NCI-H748 treated with DMSO at 0.1 percent for 48 hours (cell line): ENCODE data around the gene PRKAR1B.

Experiments used
- DNase-seq: peaks from one replicate; lab custom pipeline; 2025; lab: John Stamatoyannopoulos, UW

Gene PRKAR1B

DNA sequence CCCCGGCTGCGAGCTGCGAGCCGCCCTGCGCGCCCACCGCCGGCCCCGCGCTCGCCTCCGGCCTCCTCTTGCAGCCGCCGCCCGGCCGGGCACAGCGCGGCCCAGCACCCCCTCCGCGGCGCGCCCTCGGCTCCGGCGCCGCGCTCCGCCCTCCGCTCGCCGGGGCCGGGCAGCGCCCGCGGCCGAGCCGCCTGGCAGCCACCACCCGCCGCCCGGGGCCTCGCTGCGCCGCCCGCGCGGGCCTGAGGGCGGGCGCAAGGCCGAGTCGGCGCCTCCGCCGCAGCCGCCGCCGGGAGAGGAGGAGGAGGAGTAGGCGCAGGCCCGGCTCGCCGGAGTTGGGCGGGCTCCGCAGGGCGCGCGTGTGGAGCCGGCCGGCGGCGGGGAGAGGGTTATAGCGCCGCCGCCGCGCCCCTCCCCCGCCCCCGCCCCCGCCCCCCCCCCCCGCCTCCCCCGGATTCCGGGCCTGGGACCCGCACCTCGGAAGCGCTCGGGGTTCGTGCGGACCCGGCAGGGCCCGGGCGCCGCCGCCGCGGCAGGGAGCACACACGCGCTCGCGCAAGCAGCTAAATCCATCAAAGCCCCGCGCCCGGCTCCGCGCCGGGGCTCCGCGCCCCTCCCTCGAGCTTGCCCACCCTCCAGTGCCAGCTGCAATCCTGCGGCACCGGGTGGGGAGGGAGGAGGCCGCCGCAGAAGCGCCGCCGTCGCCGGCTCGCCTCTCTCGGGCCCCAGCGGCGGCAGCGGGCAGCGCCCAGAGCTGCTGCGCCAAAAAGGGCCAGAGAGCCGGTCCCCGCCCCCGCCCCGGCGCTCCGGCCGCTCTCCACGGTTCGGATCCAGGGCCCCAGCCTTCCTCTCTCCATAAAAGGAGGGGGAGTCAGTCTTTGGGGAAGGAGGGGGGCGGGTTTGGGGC, 207.3 kb downstream of the PRKAR1B start, which contains the start of gene PDGFA:
Gene PDGFA, minus strand, starts transcription at position 363 of the 907 bp plus-strand sequence. CDS start 845 bp downstream, outside the sequence.
- peak; percentile 36 for DNase-seq

DNA sequence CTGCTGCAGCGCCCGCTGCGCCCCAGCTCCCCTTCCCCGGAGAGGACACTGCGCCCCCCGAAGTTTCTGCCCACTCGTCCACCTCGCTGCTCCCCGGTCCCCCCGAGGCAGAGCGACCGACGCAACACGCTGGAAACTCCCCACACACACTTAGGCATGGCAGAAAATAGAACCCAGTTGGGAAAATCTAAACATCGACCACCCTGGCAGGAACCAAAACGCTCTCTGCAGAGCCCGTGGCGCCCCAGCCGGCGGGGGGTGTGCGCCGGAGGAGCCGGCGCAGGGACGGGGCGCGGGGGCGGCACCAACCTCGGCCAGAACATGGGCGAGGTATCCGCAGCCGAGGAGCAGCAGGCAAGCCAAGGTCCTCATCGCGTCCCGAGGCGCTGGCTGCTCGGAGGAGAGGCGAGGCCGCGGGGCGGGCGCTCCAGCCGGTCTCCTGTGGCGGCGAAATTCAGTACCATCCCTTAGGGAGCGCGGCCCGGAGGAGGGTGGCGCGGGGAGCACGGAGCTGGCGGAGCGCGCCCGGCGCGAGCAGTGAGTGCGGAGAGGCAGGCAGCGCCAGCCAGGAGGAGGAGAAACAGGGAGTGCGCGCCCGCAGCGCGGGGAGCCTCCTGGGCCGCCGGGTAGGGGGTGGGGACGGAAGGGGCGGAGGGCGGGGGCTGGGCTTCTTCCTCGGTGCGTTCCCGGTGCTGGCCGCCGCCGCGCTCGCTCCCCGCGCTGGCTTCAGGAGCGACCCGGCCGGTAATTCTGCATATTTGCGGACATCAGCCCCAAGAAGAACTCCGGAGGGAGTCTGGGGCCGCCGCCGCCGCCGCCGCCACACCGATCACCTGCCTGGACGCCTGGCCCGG, 208.2 kb downstream of the PRKAR1B start:
- peak; percentile 52 for DNase-seq

DNA sequence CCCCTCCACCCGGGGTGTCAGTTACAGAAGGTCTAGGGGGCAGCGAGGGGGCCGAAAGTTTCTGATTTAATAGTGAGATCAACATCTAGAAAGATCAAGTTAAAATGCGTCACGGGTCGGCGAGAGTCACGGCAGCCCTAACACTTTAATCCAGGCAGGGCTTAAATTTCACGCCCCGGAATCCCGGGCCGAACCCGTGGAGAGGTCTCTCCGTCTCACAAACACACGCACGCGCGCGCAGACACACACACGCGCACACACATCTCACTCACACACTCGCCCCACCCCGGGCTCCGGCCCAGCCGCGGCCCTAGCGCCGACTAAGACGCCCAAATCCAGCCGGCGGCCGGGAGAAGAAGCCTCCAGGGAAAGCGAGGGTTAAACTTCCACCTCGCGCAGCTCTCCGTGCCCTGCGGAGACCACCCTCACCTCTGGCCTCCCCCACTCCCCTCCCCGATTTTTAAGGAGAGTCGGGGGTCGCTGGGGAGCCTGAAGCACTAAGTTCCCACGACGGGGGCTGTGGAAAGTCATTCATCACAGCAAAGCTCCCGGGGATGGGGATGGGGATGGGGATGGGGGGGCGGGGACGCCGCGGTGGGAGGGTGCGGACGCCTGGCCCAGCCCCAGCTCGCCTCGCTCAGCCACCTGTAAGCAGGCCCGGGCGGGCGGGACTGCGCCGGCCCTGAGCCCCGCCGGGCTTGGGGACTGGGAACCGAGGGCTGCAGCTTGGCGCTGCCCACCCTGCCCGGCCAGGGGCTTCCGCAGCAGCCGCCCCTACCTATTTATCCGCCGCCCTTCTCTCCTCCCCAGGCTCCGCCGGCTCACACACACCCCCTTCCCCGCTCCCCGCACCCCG, 209.1 kb downstream of the PRKAR1B start:
- no peak for DNase-seq

DNA sequence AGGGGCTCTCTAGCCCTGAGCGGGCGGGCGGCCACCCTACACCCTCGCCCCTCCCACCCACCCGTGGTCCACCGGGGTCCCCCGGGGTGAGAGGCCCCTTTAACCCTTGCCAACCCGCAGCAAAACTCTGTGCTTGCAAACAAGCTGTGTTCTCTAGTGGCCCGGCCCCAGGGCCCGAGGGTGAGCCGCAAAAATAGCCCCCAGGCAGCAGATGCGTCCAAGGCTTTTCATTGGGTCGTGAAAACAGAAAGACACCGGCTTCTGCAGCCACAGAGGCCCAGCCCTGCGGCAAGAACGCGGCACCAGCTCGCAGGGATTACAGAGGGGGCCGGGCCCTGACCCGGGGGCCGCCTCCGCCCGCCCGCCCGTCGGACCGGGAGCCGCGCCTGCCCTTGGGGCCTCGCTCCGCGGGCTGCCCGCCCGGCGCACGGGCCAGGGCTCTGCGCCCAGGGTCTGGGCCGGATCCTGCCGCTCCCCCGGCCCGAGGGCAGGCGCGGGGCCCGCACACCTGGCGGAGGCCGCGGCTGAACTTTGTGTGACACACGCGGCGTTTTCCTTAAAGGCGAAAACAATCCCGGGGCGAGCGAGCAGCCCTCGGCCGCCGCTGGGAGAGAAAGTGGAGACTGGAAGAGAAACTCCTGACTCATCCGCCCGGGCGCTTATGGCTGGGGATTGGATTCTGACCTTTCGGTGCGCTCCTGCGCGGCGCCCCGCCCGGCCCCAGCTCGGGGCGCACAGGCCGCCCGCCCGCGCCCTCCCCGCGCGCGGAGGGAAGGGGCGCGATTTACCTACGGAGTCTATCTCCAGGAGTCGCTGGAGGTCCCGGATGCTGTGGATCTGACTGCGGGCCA, 210.2 kb downstream of the PRKAR1B start:
- no peak for DNase-seq

GRCh38 chr7:516216-516605, 210.9 kb downstream of the PRKAR1B start:
- no peak for DNase-seq

DNA sequence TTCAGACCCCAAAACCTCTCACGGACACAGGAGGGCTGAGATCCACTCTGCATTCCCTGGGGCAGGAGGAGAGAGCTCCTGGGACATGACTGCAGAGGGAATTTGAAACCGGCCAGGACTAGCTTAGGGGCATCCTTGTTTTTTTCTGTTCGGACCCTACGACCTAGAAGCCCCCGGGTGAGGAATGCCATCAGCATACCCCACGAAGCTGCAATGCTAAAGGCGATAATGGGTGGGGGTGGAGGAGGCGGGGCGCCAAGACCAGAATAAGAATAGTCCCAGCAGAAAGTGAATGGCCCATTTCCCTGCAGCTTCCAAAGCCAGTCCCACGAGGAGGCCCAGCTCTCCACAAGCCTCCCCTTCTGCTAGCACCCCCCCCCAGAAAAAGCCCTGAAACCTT, 211.5 kb downstream of the PRKAR1B start:
- DNase-seq = no peak

- DNase-seq = no peak
Observed at GRCh38 chr7:514651-515598, 212.2 kb downstream of the PRKAR1B start.

DNA sequence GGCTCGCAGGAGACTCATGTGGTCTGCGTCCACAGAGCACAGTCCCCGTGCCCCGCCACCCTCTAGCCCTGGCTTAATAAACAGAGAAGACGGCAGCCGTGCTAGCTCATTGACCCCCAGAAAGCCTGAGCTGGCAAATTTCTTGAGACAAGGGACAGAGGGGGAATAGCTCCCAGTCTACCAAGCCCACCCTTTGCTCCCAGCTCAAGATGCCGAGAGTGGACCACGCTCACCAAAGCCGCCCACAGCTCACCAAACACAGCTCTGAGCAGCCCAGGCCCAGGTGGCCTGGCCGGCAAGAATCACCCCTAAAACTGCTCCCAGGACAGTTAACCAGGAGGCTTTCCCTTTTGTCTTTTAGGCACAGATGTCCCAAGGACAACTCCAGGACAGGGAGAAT, 212.8 kb downstream of the PRKAR1B start:
- no peak for DNase-seq

DNA sequence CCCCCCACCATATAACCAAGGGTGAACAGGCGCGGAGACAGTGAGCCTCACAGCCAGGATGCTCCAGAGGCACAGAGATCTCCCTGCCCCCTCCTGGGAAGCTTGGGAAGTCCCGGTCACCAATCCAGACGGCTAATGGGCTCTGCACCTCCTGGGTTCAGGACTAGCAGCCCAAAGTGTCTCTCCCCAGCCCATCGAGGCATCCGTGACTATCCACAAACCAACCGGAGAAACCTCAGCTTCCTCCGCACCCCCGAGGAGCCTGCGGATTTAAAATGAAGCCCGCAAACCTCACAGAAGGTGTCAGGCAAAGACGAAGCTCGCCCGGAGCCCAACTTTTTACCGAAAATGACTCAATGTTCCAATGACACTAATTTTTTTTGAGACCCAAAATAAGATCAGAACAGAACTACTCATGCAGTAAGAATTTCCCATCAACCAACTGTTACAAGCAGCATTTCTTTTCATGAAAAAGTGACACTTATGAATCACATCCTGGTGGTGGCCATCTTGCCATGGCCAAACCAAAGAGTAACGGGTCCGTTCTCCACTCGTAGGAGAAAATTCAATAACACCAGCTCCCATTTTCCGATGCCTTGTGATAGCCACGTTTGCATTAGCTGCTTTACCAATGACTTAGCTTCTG, 213.4 kb downstream of the PRKAR1B start:
- DNase-seq = no peak

DNA sequence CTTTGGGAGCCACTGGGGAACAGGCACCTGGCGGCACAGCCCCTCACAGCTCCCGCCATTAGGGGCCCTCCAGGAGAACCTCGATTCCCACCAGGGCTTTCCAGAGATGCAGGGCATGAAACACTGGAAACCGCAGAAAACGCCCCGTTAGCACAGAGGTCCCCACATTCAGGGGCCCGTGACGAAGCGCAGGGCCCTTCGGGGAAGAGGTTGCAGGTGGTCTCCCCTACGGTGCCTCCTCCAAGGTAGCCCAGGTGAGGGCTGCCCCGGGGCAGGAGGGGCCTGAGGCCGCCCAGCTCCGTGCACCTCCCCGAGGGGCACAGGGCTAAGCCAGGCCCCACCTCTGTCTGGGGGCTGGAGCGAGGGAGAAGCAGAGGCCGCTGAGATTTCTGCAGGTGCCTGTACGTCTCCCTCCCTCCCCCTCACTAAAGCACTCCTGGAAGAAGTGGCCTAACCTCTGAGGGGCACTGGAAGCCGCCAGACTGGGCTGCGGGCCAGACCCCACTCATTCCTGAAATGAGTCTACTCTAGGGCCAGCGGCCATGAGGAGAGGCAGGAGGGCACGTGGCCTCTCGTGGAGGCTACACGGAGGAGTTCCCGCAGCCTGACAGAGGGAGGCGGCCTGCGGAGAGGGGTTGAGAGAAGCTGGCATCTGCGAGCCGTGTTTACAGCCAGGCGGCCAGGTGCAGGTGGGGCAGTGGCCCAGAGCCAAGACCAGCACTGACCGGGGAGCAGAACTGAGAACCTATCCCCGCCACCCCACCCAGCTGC, 214.4 kb downstream of the PRKAR1B start:
- DNase-seq = no peak

GRCh38 chr7:512146-512510, 215.0 kb downstream of the PRKAR1B start:
- DNase-seq = no peak

DNA sequence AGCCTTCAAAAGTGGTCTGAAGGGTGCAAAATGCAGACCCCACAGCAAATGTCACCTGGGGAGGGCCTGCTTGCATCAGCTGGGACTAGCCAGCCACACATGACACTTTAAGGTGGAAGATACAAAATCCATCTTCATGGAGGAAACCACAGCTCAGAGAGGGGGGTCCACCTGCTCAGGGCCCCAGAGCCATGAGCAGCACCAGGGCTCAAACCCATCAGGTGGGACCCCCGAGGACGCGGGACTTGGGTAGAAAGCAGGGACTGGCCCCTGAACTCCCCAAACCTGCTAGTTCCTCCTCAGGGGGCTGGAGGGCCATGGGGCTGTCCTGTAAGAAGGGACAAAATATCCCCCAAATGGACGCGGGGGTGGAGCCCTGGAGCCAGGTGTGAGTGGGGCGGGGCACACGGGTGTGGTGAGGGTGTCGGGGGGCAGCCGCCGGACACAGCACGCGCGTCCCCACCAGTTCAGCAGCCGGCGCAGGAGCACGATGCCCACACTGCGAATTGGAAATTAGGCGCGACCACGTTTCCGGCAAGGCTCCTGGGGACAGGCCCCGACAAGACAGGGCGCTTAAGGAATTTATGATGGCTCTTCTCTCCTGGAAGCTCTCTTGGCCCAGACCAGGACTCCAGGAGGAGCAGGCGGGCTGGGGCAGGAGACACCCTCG, 215.5 kb downstream of the PRKAR1B start:
- no peak for DNase-seq

GRCh38 chr7:510782-511281, 216.2 kb downstream of the PRKAR1B start:
- no peak for DNase-seq

DNA sequence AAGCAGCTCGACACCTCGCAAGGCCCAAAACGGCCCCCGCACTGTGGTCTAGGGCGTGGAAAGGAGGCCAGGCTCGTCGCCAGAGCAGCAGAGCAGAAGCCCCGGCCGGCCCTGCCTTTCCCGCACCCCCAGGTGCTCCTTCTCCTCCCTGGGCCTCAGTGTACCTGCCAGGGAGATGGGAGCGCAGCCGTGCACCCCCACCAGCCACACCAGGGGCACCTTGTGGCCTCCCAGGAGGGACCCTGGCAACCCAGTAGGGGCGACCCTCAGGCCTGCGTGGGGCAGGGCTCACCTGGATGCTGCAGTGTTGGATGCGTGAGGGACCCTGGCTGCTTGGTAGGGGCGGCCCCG, 217.0 kb downstream of the PRKAR1B start:
- DNase-seq = no peak

- DNase-seq = no peak
Observed at GRCh38 chr7:509426-510130, 217.5 kb downstream of the PRKAR1B start.

GRCh38 chr7:508461-509170, 218.5 kb downstream of the PRKAR1B start:
- DNase-seq = no peak
